T47D (cell line): Measurements from ENCODE around the gene DNAJC6.

ENCODE experiments used
- DNase-seq, 2 experiments: peaks; one replicate each; pipeline versions ENCODE4 v3.0.0 to v3.0.0-alpha.2; 2011 to 2012; ENCODE audit warnings: low read depth in 1 of 2, low spot score in 1 of 2
- JUND ChIP-seq: IDR thresholded peaks from 2 replicates; pipeline ENCODE4 v1.6.1; 2012; ENCODE audit warnings: low read depth
- in situ Hi-C: cut with HindIII; loops from 2 replicates; pipeline ENCODE4 v1.10.0; 2016; ENCODE audit warnings: low sequenced_read_pairs, low pct_unique_long_range_greater_than_20kb

DNAJC6 gene

DNA sequence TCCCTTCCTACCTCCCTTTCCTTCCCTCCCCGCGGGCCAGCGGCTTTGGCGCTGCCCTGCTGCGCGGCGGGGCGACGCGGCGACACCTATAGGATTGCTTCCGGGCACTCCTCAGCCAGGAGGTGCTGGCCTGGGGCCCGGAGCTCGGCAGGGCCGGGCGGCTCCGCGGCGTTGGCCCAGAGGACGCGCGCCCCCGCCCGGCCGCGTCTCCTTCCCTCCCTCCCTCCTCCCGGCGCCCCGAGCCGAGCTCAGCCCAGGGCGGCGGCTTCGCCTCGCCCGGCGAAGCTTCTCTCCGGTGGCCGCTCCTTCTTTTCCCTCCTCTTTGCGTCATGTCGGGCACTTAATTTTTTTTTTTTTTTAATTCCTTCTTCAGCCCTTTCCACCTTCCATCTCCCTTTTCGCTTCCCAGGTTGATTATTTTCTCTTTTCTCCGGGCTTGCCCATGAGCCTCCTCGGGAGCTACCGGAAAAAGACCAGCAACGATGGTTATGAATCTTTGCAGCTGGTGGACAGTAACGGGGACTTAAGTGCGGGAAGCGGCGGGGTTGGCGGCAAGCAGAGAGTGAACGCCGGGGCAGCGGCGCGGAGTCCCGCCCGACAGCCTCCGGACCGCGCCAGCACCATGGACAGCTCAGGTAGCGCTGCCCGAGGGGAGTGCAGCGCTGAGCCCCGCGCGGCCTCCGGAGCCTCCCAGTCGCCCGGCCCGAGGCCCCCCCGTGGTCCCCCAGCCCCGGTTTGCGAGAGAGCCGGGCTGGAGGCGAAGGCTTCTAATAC is at the start of gene DNAJC6:
Gene DNAJC6, plus strand, starts transcription at position 240 of the 774 bp plus-strand sequence. Its CDS starts 203 bp downstream, at position 443.
- in situ Hi-C loops: no loop called here
- TF ChIP-seq JUND: no peak
- peak; percentile 33 to 70 for DNase-seq

DNA sequence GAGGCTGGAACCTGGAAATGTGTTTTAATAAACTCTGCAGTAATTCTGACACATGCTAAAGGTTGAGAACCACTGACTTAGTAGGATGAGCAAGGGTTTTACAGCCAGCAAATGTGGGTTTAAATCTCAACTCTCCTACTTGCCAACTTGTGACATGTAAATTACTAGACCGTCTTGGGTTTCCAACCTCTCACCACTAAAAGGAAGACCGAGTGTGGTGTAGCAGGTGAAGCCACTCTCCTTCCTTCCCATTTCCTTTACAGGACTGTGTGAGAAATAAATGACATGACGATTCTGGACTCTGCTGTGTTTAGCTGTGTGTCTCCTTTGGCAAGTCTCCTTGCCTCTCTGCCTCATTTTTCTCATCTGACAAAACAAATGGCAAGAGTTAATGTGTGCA is 49.5 kb upstream of the DNAJC6 start:
- TF ChIP-seq JUND: no peak
- no peak for DNase-seq
- in situ Hi-C loops: no loop called here

GRCh38 chr1:65260851-65261473 is 48.4 kb upstream of the DNAJC6 start:
- DNase-seq: no peak
- in situ Hi-C loops: no loop called here
- TF ChIP-seq JUND: no peak

DNA sequence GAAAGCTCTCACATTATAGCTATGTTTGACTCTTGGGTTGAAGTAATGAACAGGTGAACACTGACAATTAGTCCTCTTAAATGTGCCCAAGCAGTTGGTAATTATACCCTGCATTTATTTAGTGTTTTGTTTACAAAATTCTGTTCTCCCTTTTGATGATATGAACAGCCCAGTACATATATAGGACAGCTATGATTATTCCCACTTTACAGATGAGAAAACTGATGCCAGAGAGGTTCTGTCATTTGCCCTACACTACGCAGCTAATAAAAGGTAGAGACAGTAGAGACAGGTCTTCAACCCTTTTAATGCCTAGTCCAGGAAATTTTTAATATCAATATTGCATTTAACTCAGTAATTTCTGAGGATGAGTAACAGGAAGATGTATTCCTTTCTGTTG is 46.1 kb upstream of the DNAJC6 start:
- in situ Hi-C loops: no loop called here
- no peak for DNase-seq
- no peak for TF ChIP-seq JUND

DNA sequence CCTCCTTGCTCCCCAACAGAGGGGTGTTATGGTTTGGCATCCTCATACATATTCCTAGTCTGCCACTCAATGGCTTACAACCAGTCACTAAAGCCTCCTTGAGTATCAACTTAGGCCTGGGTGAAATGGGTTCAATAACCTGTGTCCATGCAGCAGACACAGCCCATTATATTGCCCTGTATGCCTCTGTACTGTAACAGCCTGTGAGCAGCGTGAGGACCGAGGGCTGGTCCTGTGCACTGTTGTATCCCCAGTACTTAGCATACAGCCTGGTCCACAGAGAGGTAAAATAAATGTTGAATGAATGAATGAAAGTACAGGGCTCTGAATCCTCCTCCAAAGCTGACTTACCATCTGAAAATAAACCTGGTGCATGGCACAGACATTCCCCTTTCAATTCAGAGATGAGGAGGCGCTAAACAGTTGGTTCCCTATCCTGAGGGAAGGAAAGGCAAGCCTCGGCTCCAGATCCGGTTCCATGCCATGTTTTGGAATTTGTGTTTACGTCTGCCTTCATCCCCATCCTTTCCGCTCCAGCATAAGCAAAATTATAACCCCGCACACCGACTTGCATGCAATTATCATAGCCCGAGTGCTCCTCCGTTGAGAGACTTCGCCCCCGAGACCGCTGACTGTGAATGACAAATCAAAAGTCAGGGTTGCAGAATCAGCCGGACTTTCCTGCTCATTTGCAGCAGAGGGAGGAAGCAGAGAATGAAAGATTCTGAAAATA is 45.0 kb upstream of the DNAJC6 start:
- in situ Hi-C loops: no loop called here
- no peak for DNase-seq
- TF ChIP-seq JUND: no peak

DNA sequence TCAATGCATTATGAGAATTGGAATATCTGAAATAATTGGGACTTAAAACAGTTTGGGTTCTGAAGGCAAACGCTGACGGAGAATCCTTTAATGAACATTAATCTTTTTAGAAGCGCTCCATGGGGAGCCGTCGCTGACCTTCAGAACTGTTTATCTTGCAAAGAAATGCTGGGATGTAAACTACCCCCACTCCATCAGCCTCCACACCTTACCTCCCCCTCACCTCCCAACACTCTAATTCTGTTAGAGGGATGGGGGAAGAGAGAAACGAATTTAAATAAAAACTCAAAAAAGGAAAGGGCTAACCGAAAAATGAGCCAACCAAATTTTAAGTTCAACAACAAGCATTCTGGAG is 44.1 kb upstream of the DNAJC6 start:
- in situ Hi-C loops: no loop called here
- no peak for DNase-seq

DNA sequence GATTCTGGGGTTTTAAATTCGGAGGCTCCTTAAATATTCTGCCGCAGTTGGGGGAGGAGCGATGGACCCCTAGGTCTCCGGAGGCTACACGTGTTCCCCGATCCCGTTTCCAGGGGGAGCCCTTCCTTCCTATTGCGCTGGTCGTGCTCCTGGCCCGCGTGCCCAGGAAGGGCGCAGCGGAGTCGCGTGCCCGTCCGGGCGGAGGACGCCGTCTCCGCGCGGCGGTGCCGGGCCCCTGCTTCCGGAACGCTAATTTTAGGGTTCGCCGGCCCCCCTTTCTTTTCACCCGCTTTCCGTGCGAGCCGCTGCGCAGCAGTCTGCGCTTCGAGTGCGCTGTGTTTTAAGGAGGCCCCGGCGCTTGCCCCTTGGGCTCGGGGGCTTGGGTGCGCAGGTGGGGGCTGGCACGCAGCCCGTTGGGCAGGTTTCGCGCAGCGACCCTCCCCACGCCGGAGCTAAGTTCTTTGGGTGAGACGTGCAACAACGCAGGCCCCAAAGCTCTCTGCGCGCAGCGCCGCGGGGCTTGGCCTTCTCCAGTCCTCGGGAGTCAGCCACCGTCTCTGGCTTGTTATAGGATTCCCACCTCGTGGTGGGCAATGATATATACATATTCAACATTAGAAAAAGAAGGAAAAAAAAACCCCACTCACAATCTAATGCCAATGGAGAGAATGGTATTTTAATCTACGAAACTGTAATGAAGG is 43.5 kb upstream of the DNAJC6 start:
- no peak for TF ChIP-seq JUND
- DNase-seq: no peak
- in situ Hi-C loops: no loop called here

More for the DNA sequence above, 44.1 kb upstream of the DNAJC6 start:
- no peak for TF ChIP-seq JUND

- no peak for TF ChIP-seq JUND
- no peak for DNase-seq
- in situ Hi-C loops: no loop called here
These were observed 42.9 kb upstream of the DNAJC6 start for GRCh38 chr1:65266476-65266875.

- TF ChIP-seq JUND: no peak
- in situ Hi-C loops: no loop called here
- DNase-seq: no peak
These were observed 42.1 kb upstream of the DNAJC6 start for GRCh38 chr1:65267271-65267670.

DNA sequence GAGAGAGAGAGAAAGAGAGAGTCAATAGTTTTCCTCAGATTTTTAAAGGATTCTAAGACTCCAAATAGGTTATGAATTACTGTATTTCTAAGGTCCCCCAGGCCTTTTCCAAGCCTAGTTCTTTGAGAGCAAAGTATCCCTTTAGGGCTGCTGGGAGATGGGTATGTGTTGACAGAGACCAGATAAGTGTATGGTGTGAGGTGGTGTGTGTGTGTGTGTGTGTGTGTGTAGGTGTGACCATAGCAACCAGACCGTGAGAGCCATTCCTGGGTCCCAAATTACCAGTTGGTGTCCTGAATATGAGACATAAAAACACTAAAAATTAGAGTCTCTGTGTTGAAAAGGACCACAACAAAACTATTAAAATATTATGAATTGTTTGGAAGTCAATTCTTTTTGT is 41.7 kb upstream of the DNAJC6 start:
- no peak for TF ChIP-seq JUND
- no peak for DNase-seq
- in situ Hi-C loops: no loop called here

- DNase-seq: no peak
- no peak for TF ChIP-seq JUND
- in situ Hi-C loops: no loop called here
These were observed 39.7 kb upstream of the DNAJC6 start for GRCh38 chr1:65269612-65270011.

DNA sequence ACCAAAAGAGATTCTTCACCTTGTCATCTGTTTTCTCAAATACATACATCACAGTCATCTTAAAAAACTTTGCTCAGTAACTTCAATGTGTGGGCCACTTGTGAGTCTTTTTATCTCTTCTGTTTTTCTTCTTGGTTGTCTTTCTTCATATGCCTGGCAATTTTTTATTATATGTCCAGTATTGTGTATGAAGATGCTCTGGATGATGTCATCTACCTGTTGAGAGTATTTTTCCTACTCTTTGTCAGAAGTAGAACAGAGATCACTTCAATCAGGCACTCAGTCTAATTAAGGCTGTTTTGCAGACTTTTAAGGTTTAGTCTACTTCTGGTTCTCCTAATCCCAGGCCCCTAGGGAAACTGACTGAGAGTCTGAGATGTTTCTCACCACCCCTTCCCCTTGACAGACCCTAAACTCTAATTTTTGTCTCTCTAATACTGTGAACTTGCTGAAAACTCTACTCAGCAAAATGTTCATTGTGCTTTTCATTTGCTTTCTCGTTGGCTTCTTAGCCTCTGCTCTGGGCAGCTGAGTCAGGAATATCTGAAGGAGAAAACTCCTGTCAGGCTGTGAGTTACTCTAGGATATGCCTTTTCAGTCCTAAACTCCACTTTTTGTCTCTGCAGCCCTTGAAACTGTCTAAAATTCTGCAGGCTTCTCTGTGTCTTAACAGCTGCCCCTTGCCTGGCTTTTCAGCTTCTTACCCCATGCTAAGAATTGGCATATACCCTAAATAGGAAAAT is 33.0 kb upstream of the DNAJC6 start:
- in situ Hi-C loops: no loop called here
- DNase-seq: no peak
- TF ChIP-seq JUND: no peak
